Measurements from ENCODE around the gene MTMR3. TPM values are rescaled to one million over a fixed set of nuclear protein-coding genes. Genes with fewer than 3 reads are reported as not detected.

The MTMR3 gene
- total RNA-seq, 4 donors from 2014 or later = 34.9 to 45.9 (median 41.9) TPM

DNA sequence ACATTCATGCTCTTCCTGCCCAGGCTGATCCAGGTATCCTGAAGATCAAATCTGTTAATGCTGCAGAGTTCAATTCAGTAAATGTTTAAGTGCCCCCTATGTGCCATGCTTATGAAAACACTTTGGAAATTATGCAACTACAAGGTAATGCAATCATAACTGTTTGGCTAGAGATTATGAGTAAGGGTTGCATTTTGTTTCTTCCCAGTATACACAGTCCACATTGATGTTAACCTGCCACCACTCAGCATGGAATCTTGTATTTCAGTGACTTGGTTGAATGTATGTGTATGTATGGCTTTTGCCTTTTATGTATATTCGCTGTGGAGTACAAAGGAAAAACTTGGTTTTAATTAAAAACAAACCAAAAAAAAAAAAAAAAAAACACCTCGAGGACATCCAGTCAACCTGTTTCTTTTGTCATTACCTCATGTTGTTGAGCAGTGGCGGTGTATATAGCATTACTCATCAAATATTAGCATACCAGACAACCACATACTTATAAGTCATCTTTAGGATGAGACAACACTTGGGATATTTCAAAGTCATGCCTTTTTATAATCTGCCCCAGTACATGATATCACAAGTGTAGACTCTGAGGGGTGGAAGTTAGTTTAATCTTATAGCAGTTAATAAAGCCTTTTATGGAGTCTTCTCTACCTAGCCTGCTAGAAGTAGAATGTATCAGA lies 111.2 kb downstream of the MTMR3 start:
- no peak for ATAC-seq
- Histone ChIP-seq H3K27me3 (no peaks in the 10 kb centered on the region), H3K4me1 (peaks cover 0 to 31% (median 0%) of the 10 kb centered on the region in 3 donors), H3K4me3 (no peak overlapping the region), H3K9me3 (no peaks in the 10 kb centered on the region), H3K36me3 (peaks cover 0 to 55% of the 10 kb centered on the region in 2 donors), H3K27ac (no peak overlapping the region)
- TF ChIP-seq, protein P1, sequence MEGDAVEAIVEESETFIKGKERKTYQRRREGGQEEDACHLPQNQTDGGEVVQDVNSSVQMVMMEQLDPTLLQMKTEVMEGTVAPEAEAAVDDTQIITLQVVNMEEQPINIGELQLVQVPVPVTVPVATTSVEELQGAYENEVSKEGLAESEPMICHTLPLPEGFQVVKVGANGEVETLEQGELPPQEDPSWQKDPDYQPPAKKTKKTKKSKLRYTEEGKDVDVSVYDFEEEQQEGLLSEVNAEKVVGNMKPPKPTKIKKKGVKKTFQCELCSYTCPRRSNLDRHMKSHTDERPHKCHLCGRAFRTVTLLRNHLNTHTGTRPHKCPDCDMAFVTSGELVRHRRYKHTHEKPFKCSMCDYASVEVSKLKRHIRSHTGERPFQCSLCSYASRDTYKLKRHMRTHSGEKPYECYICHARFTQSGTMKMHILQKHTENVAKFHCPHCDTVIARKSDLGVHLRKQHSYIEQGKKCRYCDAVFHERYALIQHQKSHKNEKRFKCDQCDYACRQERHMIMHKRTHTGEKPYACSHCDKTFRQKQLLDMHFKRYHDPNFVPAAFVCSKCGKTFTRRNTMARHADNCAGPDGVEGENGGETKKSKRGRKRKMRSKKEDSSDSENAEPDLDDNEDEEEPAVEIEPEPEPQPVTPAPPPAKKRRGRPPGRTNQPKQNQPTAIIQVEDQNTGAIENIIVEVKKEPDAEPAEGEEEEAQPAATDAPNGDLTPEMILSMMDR (IDR thresholded peaks at IDR 0.05) = no peak
- no peak for TF ChIP-seq POLR2AphosphoS5 (IDR thresholded peaks at IDR 0.05)
- no peak for TF ChIP-seq POLR2A (IDR thresholded peaks at IDR 0.05)
- TF ChIP-seq EP300 (IDR thresholded peaks at IDR 0.05) = no peak
- WGBS, 2 donors (ENCODE audit: low coverage in 1 of 2) = 74 to 89% methylated on average over 3 of the region's 3 CpGs

DNA sequence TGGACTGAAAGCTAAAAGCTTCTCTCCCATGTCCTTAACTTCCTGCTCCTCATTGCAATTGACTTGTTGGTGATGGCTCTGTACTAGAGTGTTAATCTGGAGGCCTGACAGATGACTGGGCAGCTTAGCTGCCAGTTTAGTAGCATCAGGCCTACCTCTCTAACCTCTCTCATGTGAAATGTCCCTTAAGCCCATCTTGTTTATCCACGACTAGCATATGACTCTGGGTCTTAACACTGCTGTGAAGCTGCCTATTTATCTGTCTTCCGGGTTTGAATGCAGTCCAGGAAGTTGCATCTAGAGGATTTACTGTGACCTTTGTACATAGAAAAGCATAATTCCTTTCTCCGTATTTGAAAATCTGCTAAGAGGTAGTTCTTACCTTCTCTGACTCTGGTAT lies 112.0 kb downstream of the MTMR3 start:
- ATAC-seq = no peak
- Histone ChIP-seq H3K4me3 (no peak overlapping the region), H3K4me1 (peaks cover 0 to 31% (median 0%) of the 10 kb centered on the region in 3 donors), H3K27ac (no peak overlapping the region), H3K9me3 (no peaks in the 10 kb centered on the region), H3K36me3 (peaks cover 0 to 55% of the 10 kb centered on the region in 2 donors), H3K27me3 (no peaks in the 10 kb centered on the region)
- WGBS, 2 donors (ENCODE audit: low coverage in 1 of 2) = 24 to 45% methylated on average over 3 of the region's 3 CpGs
- TF ChIP-seq, protein P1 (IDR thresholded peaks at IDR 0.05) = no peak
- TF ChIP-seq EP300 (IDR thresholded peaks at IDR 0.05) (no peak), POLR2AphosphoS5 (IDR thresholded peaks at IDR 0.05) (no peak), POLR2A (IDR thresholded peaks at IDR 0.05) (no peak)

DNA sequence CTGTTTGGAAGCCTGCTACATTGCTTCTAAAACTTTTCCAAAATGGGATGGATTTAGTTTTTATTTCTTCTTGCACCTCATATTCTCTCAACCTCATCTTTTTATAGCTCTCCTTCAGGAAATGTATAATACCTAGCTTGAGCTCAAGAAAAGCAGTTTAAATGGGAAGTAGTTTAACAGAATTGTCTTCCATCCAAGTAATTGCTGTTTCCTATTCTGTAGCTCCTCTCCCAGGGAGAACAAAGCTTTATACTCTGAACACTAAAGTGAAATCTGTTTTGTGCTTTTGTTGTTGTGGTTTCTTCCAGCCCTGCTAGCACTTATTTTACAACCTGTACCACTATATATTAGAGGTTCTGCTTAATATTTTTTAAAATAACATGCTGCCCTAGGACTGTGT lies 114.1 kb downstream of the MTMR3 start:
- H3K27me3 ChIP-seq = no peaks in the 10 kb centered on the region
- H3K9me3 ChIP-seq = no peaks in the 10 kb centered on the region
- no peak overlapping the region for H3K27ac ChIP-seq
- ATAC-seq = no peak
- peaks cover 0 to 50% of the 10 kb centered on the region in 2 donors for H3K36me3 ChIP-seq
- H3K4me3 ChIP-seq = no peak overlapping the region
- peaks cover 0 to 31% (median 0%) of the 10 kb centered on the region in 3 donors for H3K4me1 ChIP-seq
- TF ChIP-seq EP300 (IDR thresholded peaks at IDR 0.05) (no peak), POLR2AphosphoS5 (IDR thresholded peaks at IDR 0.05) (no peak), POLR2A (IDR thresholded peaks at IDR 0.05) (no peak)
- TF ChIP-seq, protein P1 (IDR thresholded peaks at IDR 0.05) = no peak

DNA sequence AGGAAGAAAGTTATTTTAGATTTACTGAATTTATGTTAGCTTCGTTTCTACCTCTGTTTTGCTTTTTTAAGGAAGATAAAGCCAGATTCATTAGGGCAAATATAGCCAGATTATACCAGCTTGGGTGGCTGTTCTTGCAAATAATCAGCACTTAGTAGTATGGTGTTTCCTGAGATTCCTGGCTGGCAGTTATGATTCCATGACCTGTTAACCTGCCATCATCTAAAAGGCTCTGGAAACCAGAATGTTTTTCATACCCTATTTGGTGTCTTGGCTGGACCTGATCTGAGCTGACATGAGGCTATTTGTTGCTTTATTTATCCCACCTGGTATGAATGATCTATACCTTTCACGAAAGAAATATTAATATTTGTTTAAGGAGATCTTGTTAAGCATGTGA lies 114.5 kb downstream of the MTMR3 start:
- Histone ChIP-seq H3K4me1 (peaks cover 0 to 31% (median 0%) of the 10 kb centered on the region in 3 donors), H3K4me3 (no peak overlapping the region), H3K9me3 (no peaks in the 10 kb centered on the region), H3K27me3 (no peaks in the 10 kb centered on the region), H3K36me3 (peaks cover 0 to 50% of the 10 kb centered on the region in 2 donors), H3K27ac (no peak overlapping the region)
- TF ChIP-seq, protein P1 (IDR thresholded peaks at IDR 0.05) = no peak
- TF ChIP-seq EP300 (IDR thresholded peaks at IDR 0.05) (no peak), POLR2AphosphoS5 (IDR thresholded peaks at IDR 0.05) (no peak), POLR2A (IDR thresholded peaks at IDR 0.05) (no peak)
- 25 to 39% methylated on average over 2 of the region's 2 CpGs for WGBS, 2 donors (ENCODE audit: low coverage in 1 of 2)
- no peak for ATAC-seq

Data from gastroesophageal sphincter (tissue), 4 donors.